ENCODE results near the gene PRKAG2. TPM values are rescaled to one million over a fixed set of nuclear protein-coding genes. Genes with fewer than 3 reads are reported as not detected.

PRKAG2 gene
- total and polyA plus RNA-seq, 2 of the 8 experiments (the other 6 are each of a cell fraction or from before 2014, with no cell fraction given), result 7.5 to 18.1 TPM

GRCh38 chr7:151644554-151644953 lies 232.4 kb downstream of the PRKAG2 start:
- Histone ChIP-seq H3K36me3 (ENCODE audit: control insufficient read depth in 2 of 4, insufficient read depth in 4 of 4, low read length in 3 of 4) (no peaks in the 10 kb centered on the region), H2BK12ac (ENCODE audit: low read depth, low read length) (no peak overlapping the region), H3K23me2 (ENCODE audit: low read depth, low read length) (no peaks in the 10 kb centered on the region), H4K5ac (ENCODE audit: insufficient read length, low read depth, low read length) (no peak overlapping the region), H3K9me3 (ENCODE audit: insufficient read depth in 2 of 2, low read depth in 1 of 2, low read length in 1 of 2) (peaks cover 6 to 7% of the 10 kb centered on the region in 2 experiments; a peak in 3 of 4 replicates), H3K4me3 (ENCODE audit: extremely low read depth in 1 of 4, insufficient read depth in 2 of 4, low read depth in 3 of 4, low read length in 4 of 4) (no peak overlapping the region), H2BK15ac (ENCODE audit: low read length) (no peak overlapping the region), H3K79me1 (ENCODE audit: low read depth, low read length) (no peaks in the 10 kb centered on the region; the same call in 1 of the 2 replicates), H4K91ac (replicated peaks; ENCODE audit: insufficient read length, low read length) (no peak overlapping the region), H3K4me1 (replicated peaks in 1 of 4; ENCODE audit: control insufficient read depth in 3 of 4, insufficient read depth in 4 of 4, low read length in 3 of 4) (no peaks in the 10 kb centered on the region), H2BK120ac (replicated peaks; ENCODE audit: low read depth, low read length) (no peak overlapping the region), H3K4ac (replicated peaks; ENCODE audit: insufficient read length, low read depth, low read length) (no peak overlapping the region), H3K4me2 (ENCODE audit: insufficient read depth in 1 of 2, low read depth in 2 of 2, low read length in 2 of 2) (no peak overlapping the region), H3K27ac (ENCODE audit: low read depth, low read length) (no peak overlapping the region), H3K18ac (ENCODE audit: extremely low read depth, low read length) (no peak overlapping the region), H3K56ac (replicated peaks; ENCODE audit: insufficient read length, low read depth, low read length) (no peak overlapping the region), H3K23ac (ENCODE audit: insufficient read length) (no peak overlapping the region), H2BK5ac (ENCODE audit: low read depth, low read length) (no peak overlapping the region), H4K20me1 (replicated peaks in 1 of 2; ENCODE audit: control insufficient read depth in 1 of 2, insufficient read depth in 2 of 2, low read length in 2 of 2) (no peaks in the 10 kb centered on the region), H3K14ac (ENCODE audit: insufficient read length) (no peak overlapping the region), H2AK5ac (ENCODE audit: low read depth, low read length) (no peak overlapping the region), H3K27me3 (replicated peaks in 1 of 4; ENCODE audit: control insufficient read depth in 3 of 4, extremely low read depth in 1 of 4, insufficient read depth in 3 of 4, low read length in 3 of 4) (no peaks in the 10 kb centered on the region; a peak in 1 of 7 replicates), H4K8ac (ENCODE audit: extremely low read depth, insufficient read depth, low read length) (no peak overlapping the region), H2AFZ (ENCODE audit: low read length) (no peak overlapping the region), H3K9ac (replicated peaks in 1 of 4; ENCODE audit: extremely low read depth in 1 of 4, low read depth in 3 of 4, low read length in 3 of 4) (no peak overlapping the region), H2BK20ac (ENCODE audit: low read length) (no peak overlapping the region), H3K79me2 (ENCODE audit: control insufficient read depth in 1 of 2, insufficient read depth in 2 of 2, low read length in 2 of 2) (no peaks in the 10 kb centered on the region)
- TF ChIP-seq TAF1 (IDR thresholded peaks at IDR 0.05; ENCODE audit: low read depth, low read length) (no peak), CEBPB (IDR thresholded peaks at IDR 0.05; ENCODE audit: low read depth, low read length) (no peak), SAP30 (IDR thresholded peaks at IDR 0.05; ENCODE audit: insufficient read depth, insufficient replicate concordance, low read length) (no peak), RXRA (IDR thresholded peaks at IDR 0.05; ENCODE audit: insufficient read depth, low read depth, low read length) (no peak), GABPA (IDR thresholded peaks at IDR 0.05; ENCODE audit: borderline replicate concordance, insufficient read depth, low read length) (no peak), YY1 (IDR thresholded peaks at IDR 0.05; ENCODE audit: low read depth, low read length) (no peak), KDM5A (IDR thresholded peaks at IDR 0.05; ENCODE audit: low read length) (no peak), ZNF274 (IDR thresholded peaks at IDR 0.05; ENCODE audit: borderline replicate concordance, extremely low read depth, low read length) (no peak), CTCF (IDR thresholded peaks at IDR 0.05; ENCODE audit: control extremely low read depth in 1 of 3, insufficient read depth in 1 of 3, low read depth in 1 of 3, low read length in 3 of 3) (no peak), BACH1 (IDR thresholded peaks at IDR 0.05; ENCODE audit: low read length) (no peak), TBP (IDR thresholded peaks at IDR 0.05; ENCODE audit: low read depth, low read length) (no peak), SP4 (IDR thresholded peaks at IDR 0.05; ENCODE audit: low read length) (no peak), JUND (IDR thresholded peaks at IDR 0.05; ENCODE audit: low read length) (no peak), SP1 (IDR thresholded peaks at IDR 0.05; ENCODE audit: low read depth, low read length) (no peak)
- no peak for DNase-seq (ENCODE audit: low read depth in 1 of 2, low spot score in 2 of 2)
- CTCF ChIA-PET (ENCODE audit: partially characterized antibody), result interaction anchor here (1.4 kb wide), 1 partner anchor 114 kb away, joined by 6 read pairs; no protein-coding TSS in a partner anchor
- POLR2A ChIA-PET (ENCODE audit: partially characterized antibody), result no interaction called here
- FAIRE-seq, result no peak

Data from H1 (cell line).